Osteoblast (primary cell): Measurements from ENCODE around the gene CORO2B. TPM values are rescaled to one million over a fixed set of nuclear protein-coding genes. Genes with fewer than 3 reads are reported as not detected.

Experiments used
- DNase-seq: peaks from one replicate; pipeline ENCODE4 v3.0.0; 2011; ENCODE audit warnings: low spot score, mixed read lengths; ENCODE audit not compliant: insufficient read length; ENCODE audit errors: missing footprints
- H2AFZ ChIP-seq: 2 replicates; pipeline ENCODE4 v1.6.0; 2011; ENCODE audit warnings: mild to moderate bottlenecking, low read length
- H3K27ac ChIP-seq: 2 replicates; pipeline ENCODE4 v1.5.1; 2011; ENCODE audit warnings: mild to moderate bottlenecking, low read depth, low read length, moderate library complexity
- H3K27me3 ChIP-seq: 2 replicates; pipeline ENCODE4 v1.6.0; 2012; ENCODE audit warnings: mild to moderate bottlenecking, control low read depth, inconsistent platforms, low read length, moderate library complexity; ENCODE audit not compliant: insufficient read depth
- H3K36me3 ChIP-seq: 2 replicates; pipeline ENCODE4 v1.5.1; 2011; ENCODE audit warnings: mild to moderate bottlenecking, low read length, control low read depth, moderate library complexity; ENCODE audit not compliant: insufficient read depth
- H3K4me1 ChIP-seq: 2 replicates; pipeline ENCODE4 v1.5.1; 2011; ENCODE audit warnings: mild to moderate bottlenecking, low read length, control low read depth, moderate library complexity; ENCODE audit not compliant: insufficient read depth
- H3K4me2 ChIP-seq: 2 replicates; pipeline ENCODE4 v1.6.0; 2011; ENCODE audit warnings: mild to moderate bottlenecking, low read length; ENCODE audit not compliant: insufficient read depth
- H3K4me3 ChIP-seq: fragments of 200-600 bp; sonication (generic); 3 replicates; pipeline ENCODE4 v1.5.1; 2012; ENCODE audit warnings: mild to moderate bottlenecking, low read length, inconsistent platforms; ENCODE audit not compliant: insufficient read depth
- H3K79me2 ChIP-seq: 2 replicates; pipeline ENCODE4 v1.6.0; 2012; ENCODE audit warnings: mild to moderate bottlenecking, low read length, control low read depth, inconsistent platforms; ENCODE audit not compliant: insufficient read depth
- H3K9me3 ChIP-seq: 2 replicates; pipeline ENCODE4 v1.5.1; 2011; ENCODE audit warnings: low read depth, low read length, control low read depth
- H4K20me1 ChIP-seq: 2 replicates; pipeline ENCODE4 v1.6.0; 2012; ENCODE audit warnings: mild to moderate bottlenecking, low read length, control low read depth; ENCODE audit not compliant: insufficient read depth
- total RNA-seq: library from RNA; depleted of rRNA; stranded (reverse); fragments of >200 nt; gene quantifications from 2 replicates; pipeline ENCODE4 v1.2.3, GENCODE V29; 2012
- TF ChIP-seq, protein P1 (sequence below): IDR thresholded peaks from 2 replicates; pipeline ENCODE4 v1.5.1; 2011; ENCODE audit warnings: mild to moderate bottlenecking, low read depth, low read length, moderate library complexity; ENCODE audit errors: extremely low read depth

CORO2B gene
- total RNA-seq, 1 donor = 10.5 TPM

DNA sequence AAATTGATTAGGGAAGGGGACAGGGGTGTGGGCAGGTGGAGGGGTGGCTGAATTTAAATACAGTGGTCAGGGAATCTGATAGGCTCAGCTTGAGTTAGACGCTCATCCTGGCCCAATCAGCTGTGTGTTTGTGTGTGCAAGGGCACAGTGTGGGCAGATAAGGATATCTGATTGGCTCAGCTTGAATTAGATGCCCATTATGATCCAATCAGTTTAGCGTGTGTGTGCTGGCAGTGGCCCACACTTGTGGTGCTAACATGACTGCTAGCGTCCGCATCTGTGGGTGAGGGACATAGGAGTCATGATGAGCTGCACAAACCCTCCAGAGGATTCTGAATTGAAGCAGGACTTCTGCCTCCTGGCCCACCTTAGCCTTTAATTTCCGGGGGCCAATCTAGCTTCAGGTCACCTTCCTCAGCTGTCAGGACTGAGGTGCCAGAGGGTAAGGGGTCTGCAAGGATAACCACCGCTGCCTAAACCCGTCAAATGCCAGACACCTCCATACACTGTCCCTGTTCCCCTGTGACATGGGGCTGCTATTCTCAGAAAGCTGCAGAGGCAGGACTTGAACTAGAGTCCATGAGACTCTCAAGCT, 97.3 kb downstream of the CORO2B start:
- Histone ChIP-seq H3K4me1 (no peaks in the 10 kb centered on the region), H3K4me2 (no peak overlapping the region), H3K27ac (no peak overlapping the region), H3K9me3 (no peaks in the 10 kb centered on the region), H4K20me1 (peaks cover 3% of the 10 kb centered on the region), H3K36me3 (no peaks in the 10 kb centered on the region), H2AFZ (no peak overlapping the region), H3K27me3 (no peaks in the 10 kb centered on the region), H3K4me3 (no peak overlapping the region), H3K79me2 (no peaks in the 10 kb centered on the region)
- DNase-seq = no peak
- TF ChIP-seq, protein P1, sequence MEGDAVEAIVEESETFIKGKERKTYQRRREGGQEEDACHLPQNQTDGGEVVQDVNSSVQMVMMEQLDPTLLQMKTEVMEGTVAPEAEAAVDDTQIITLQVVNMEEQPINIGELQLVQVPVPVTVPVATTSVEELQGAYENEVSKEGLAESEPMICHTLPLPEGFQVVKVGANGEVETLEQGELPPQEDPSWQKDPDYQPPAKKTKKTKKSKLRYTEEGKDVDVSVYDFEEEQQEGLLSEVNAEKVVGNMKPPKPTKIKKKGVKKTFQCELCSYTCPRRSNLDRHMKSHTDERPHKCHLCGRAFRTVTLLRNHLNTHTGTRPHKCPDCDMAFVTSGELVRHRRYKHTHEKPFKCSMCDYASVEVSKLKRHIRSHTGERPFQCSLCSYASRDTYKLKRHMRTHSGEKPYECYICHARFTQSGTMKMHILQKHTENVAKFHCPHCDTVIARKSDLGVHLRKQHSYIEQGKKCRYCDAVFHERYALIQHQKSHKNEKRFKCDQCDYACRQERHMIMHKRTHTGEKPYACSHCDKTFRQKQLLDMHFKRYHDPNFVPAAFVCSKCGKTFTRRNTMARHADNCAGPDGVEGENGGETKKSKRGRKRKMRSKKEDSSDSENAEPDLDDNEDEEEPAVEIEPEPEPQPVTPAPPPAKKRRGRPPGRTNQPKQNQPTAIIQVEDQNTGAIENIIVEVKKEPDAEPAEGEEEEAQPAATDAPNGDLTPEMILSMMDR = no peak

DNA sequence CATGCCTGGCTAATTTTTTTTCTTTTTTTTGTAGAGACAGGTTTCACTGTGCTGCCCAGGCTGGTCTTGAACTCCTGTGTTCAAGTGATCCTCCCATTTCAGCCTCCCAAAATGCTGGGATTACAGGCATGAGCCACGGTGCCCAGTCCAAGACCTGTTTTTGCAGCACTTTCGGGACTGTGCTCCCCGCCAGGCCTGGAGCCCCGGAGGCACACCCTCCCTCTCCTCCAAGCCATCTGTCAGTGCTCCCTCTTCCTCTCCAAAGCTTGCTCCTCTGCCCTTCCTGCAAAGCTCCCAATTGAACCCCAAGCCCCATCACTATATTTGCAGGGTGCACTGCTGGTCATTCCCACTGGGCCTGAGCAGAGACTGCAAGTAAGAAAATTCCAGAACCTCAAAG, 98.1 kb downstream of the CORO2B start:
- Histone ChIP-seq H3K79me2 (no peaks in the 10 kb centered on the region), H3K36me3 (no peaks in the 10 kb centered on the region), H3K4me3 (no peak overlapping the region), H3K27me3 (no peaks in the 10 kb centered on the region), H3K4me1 (no peaks in the 10 kb centered on the region), H3K9me3 (no peaks in the 10 kb centered on the region), H3K4me2 (no peak overlapping the region), H2AFZ (no peak overlapping the region), H3K27ac (no peak overlapping the region), H4K20me1 (peaks cover 3% of the 10 kb centered on the region)
- TF ChIP-seq, protein P1 = no peak
- no peak for DNase-seq

DNA sequence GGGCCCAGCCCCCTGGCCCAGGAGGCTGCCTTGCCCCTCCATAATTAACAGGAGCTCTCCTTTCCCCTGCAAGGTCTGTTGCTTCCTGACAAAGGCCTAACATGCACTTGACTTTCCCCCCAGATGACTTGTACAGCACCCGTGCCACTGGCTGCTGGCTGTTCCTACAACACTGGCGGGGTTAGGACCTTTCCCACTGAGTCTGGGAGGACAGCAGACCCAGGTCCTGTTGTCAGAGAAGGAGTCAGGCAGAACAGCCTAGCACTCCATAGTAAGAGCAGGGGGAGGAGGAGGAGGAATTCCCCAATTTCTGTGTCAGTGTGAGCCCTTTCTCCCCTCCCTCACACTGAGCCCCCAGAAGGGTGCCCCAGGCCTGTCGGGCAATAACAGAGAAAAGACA, 99.2 kb downstream of the CORO2B start:
- no peak overlapping the region for H3K27ac ChIP-seq
- no peaks in the 10 kb centered on the region for H3K36me3 ChIP-seq
- no peak for DNase-seq
- no peaks in the 10 kb centered on the region for H3K9me3 ChIP-seq
- no peaks in the 10 kb centered on the region for H3K27me3 ChIP-seq
- no peak overlapping the region for H3K4me2 ChIP-seq
- H2AFZ ChIP-seq = no peak overlapping the region
- H3K4me3 ChIP-seq = no peak overlapping the region
- no peaks in the 10 kb centered on the region for H3K4me1 ChIP-seq
- H4K20me1 ChIP-seq = peaks cover 3% of the 10 kb centered on the region
- TF ChIP-seq, protein P1 = no peak
- H3K79me2 ChIP-seq = no peaks in the 10 kb centered on the region

DNA sequence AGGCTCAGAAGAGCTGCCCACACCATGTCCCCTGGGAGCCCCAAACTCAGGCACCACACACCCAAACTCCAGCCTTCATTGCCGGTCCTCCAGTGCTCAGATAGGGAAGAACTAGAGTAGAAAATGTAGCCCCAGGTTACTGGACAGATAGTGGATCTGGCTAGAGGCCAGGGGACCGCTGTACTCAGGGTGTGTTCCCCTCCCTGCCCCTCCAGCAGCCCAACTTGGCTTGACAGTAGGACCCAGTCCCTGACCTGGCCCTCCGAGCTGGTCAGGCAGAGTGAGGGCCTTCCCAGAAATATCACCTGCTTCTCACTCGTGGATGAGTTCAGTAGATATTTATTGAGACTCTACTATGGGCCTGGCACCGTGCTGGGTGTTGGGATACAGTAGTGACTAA, 100.0 kb downstream of the CORO2B start:
- H3K79me2 ChIP-seq = no peaks in the 10 kb centered on the region
- H3K4me2 ChIP-seq = no peak overlapping the region
- H3K36me3 ChIP-seq = no peaks in the 10 kb centered on the region
- no peaks in the 10 kb centered on the region for H3K4me1 ChIP-seq
- no peak overlapping the region for H3K27ac ChIP-seq
- no peak for DNase-seq
- no peak overlapping the region for H3K4me3 ChIP-seq
- TF ChIP-seq, protein P1 = no peak
- no peaks in the 10 kb centered on the region for H3K27me3 ChIP-seq
- H2AFZ ChIP-seq = no peak overlapping the region
- H4K20me1 ChIP-seq = peaks cover 3% of the 10 kb centered on the region
- no peaks in the 10 kb centered on the region for H3K9me3 ChIP-seq
